Measurements from ENCODE around the gene EBF3. TPM values are rescaled to one million over a fixed set of nuclear protein-coding genes. Genes with fewer than 3 reads are reported as not detected.

The EBF3 gene
- total RNA-seq, 1 experiment from 2014 or later, result not detected

- POLR2A ChIA-PET (ENCODE audit: unreplicated experiment), result no interaction called here
- no peaks in the 10 kb centered on the region for H4K20me1 ChIP-seq (ENCODE audit: insufficient read depth)
These were observed 178.5 kb downstream of the EBF3 start for GRCh38 chr10:129785536-129785981.

More at GRCh38 chr10:129785536-129785981, 178.5 kb downstream of the EBF3 start:
- Histone ChIP-seq H3K27me3 (ENCODE audit: insufficient read depth, low read depth) (no peaks in the 10 kb centered on the region), H3K9me2 (ENCODE audit: insufficient read depth) (no peaks in the 10 kb centered on the region), H3F3A (ENCODE audit: insufficient read depth, low read depth) (no peaks in the 10 kb centered on the region), H3K4me1 (replicated peaks; ENCODE audit: insufficient read depth) (no peaks in the 10 kb centered on the region), H2AFZ (no peak overlapping the region), H3K4me3 (no peak overlapping the region), H3K79me2 (ENCODE audit: low read depth) (no peaks in the 10 kb centered on the region), H3K9me3 (ENCODE audit: insufficient read depth, low read depth) (no peaks in the 10 kb centered on the region), H3K4me2 (no peak overlapping the region), H3K36me3 (ENCODE audit: low read depth) (no peaks in the 10 kb centered on the region), H3K27ac (no peak overlapping the region)
- TF ChIP-seq, protein P1, sequence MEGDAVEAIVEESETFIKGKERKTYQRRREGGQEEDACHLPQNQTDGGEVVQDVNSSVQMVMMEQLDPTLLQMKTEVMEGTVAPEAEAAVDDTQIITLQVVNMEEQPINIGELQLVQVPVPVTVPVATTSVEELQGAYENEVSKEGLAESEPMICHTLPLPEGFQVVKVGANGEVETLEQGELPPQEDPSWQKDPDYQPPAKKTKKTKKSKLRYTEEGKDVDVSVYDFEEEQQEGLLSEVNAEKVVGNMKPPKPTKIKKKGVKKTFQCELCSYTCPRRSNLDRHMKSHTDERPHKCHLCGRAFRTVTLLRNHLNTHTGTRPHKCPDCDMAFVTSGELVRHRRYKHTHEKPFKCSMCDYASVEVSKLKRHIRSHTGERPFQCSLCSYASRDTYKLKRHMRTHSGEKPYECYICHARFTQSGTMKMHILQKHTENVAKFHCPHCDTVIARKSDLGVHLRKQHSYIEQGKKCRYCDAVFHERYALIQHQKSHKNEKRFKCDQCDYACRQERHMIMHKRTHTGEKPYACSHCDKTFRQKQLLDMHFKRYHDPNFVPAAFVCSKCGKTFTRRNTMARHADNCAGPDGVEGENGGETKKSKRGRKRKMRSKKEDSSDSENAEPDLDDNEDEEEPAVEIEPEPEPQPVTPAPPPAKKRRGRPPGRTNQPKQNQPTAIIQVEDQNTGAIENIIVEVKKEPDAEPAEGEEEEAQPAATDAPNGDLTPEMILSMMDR (conservative IDR thresholded peaks at IDR 0.05), result no peak
- no peak for TF ChIP-seq EZH2 (IDR thresholded peaks at IDR 0.05; ENCODE audit: low read depth)
- BruUV-seq (replicated peaks), result no TSS peak
- no peak for DNase-seq
- intact Hi-C loops (cut with micrococcal nuclease; ENCODE audit: unreplicated experiment), result no loop called here
- CTCF ChIA-PET, result no interaction called here

Small RNA genes within 50 kb of the gene (microRNA-seq; reads per million reads assigned to microRNA genes)
- not detected for gene MIR4297 (ENCODE audit: borderline number of aligned reads, borderline replicate concordance)

Other genes starting within 250 kb of the EBF3 start
- 2.8 and 3.5 TPM in 2 replicates for gene C10orf143, start 146.6 kb upstream of the EBF3 start, total RNA-seq (2021)
- gene GLRX3, start 172.1 kb upstream of the EBF3 start, total RNA-seq (2021), result 69.0 and 78.0 TPM in 2 replicates

Data from PC-9 (cell line).